ENCODE results near the gene PLA2G3. TPM values are rescaled to one million over a fixed set of nuclear protein-coding genes. Genes with fewer than 3 reads are reported as not detected.

The PLA2G3 gene
- total RNA-seq, 1 donor from 2014 or later = under 0.01 TPM

Small RNAs within 50 kb of the gene (small RNA-seq; reads per million reads assigned to genes)
- 2.0 reads per million, percentile 86 among the genes with 10 or more reads in this experiment for gene MIR3928 (ENCODE audit: low replicate concordance)

Other genes starting within 250 kb of the PLA2G3 start
- 25.3 TPM for gene MORC2, start 171.7 kb downstream of the PLA2G3 start, total RNA-seq
- gene TUG1, start 171.2 kb downstream of the PLA2G3 start, total RNA-seq = 103 TPM
- 8.9 TPM for gene SMTN, start 59.2 kb downstream of the PLA2G3 start, total RNA-seq
- gene SELENOM, start 32.9 kb downstream of the PLA2G3 start, total RNA-seq = 18.4 TPM
- gene INPP5J, start 17.5 kb downstream of the PLA2G3 start, total RNA-seq = 2.5 TPM
- 28.0 TPM for gene RNF185, start 19.7 kb upstream of the PLA2G3 start, total RNA-seq
- 14.0 TPM for gene LIMK2, start 71.8 kb upstream of the PLA2G3 start, total RNA-seq
- gene PIK3IP1, start 152.0 kb upstream of the PLA2G3 start, total RNA-seq = 17.5 TPM
- 27.5 TPM for gene PATZ1, start 205.8 kb upstream of the PLA2G3 start, total RNA-seq